NCI-H510A treated with DMSO at 0.1 percent for 48 hours (cell line): Measurements from ENCODE around the gene NEAT1.

Source experiments
- DNase-seq: peaks from one replicate; lab custom pipeline; 2025; lab: John Stamatoyannopoulos, UW

The NEAT1 gene

DNA sequence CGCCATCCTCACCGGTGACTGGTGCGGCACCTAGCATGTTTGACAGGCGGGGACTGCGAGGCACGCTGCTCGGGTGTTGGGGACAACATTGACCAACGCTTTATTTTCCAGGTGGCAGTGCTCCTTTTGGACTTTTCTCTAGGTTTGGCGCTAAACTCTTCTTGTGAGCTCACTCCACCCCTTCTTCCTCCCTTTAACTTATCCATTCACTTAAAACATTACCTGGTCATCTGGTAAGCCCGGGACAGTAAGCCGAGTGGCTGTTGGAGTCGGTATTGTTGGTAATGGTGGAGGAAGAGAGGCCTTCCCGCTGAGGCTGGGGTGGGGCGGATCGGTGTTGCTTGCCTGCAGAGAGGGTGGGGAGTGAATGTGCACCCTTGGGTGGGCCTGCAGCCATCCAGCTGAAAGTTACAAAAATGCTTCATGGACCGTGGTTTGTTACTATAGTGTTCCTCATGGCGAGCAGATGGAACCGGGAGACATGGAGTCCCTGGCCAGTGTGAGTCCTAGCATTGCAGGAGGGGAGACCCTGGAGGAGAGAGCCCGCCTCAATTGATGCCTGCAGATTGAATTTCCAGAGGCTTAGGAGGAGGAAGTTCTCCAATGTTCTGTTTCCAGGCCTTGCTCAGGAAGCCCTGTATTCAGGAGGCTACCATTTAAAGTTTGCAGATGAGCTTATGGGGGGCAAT, 1.1 kb downstream of the NEAT1 start:
- no peak for DNase-seq

DNA sequence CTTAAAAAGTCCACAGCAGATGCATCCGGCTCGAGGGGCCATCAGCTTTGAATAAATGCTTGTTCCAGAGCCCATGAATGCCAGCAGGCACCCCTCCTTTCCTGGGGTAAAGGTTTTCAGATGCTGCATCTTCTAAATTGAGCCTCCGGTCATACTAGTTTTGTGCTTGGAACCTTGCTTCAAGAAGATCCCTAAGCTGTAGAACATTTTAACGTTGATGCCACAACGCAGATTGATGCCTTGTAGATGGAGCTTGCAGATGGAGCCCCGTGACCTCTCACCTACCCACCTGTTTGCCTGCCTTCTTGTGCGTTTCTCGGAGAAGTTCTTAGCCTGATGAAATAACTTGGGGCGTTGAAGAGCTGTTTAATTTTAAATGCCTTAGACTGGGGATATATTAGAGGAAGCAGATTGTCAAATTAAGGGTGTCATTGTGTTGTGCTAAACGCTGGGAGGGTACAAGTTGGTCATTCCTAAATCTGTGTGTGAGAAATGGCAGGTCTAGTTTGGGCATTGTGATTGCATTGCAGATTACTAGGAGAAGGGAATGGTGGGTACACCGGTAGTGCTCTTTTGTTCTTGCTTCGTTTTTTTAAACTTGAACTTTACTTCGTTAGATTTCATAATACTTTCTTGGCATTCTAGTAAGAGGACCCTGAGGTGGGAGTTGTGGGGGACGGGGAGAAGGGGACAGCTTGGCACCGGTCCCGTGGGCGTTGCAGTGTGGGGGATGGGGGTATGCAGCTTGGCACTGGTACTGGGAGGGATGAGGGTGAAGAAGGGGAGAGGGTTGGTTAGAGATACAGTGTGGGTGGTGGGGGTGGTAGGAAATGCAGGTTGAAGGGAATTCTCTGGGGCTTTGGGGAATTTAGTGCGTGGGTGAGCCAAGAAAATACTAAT, 1.9 kb downstream of the NEAT1 start:
- no peak for DNase-seq

DNA sequence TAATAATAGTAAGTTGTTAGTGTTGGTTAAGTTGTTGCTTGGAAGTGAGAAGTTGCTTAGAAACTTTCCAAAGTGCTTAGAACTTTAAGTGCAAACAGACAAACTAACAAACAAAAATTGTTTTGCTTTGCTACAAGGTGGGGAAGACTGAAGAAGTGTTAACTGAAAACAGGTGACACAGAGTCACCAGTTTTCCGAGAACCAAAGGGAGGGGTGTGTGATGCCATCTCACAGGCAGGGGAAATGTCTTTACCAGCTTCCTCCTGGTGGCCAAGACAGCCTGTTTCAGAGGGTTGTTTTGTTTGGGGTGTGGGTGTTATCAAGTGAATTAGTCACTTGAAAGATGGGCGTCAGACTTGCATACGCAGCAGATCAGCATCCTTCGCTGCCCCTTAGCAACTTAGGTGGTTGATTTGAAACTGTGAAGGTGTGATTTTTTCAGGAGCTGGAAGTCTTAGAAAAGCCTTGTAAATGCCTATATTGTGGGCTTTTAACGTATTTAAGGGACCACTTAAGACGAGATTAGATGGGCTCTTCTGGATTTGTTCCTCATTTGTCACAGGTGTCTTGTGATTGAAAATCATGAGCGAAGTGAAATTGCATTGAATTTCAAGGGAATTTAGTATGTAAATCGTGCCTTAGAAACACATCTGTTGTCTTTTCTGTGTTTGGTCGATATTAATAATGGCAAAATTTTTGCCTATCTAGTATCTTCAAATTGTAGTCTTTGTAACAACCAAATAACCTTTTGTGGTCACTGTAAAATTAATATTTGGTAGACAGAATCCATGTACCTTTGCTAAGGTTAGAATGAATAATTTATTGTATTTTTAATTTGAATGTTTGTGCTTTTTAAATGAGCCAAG, 2.7 kb downstream of the NEAT1 start:
- no peak for DNase-seq

DNA sequence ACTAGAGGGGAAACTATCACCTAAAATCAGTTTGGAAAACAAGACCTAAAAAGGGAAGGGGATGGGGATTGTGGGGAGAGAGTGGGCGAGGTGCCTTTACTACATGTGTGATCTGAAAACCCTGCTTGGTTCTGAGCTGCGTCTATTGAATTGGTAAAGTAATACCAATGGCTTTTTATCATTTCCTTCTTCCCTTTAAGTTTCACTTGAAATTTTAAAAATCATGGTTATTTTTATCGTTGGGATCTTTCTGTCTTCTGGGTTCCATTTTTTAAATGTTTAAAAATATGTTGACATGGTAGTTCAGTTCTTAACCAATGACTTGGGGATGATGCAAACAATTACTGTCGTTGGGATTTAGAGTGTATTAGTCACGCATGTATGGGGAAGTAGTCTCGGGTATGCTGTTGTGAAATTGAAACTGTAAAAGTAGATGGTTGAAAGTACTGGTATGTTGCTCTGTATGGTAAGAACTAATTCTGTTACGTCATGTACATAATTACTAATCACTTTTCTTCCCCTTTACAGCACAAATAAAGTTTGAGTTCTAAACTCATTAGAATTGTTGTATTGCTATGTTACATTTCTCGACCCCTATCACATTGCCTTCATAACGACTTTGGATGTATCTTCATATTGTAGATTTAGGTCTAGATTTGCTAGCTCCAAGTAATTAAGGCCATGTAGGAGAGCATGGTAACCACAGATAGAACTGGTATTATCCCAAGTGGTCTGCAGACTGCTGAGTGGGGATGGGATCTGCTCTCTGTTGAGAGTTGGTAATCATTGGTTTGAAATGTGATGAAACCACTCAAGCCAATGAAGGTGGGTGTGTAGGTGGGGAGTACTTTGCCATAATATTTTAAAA, 3.6 kb downstream of the NEAT1 start:
- DNase-seq = no peak

DNA sequence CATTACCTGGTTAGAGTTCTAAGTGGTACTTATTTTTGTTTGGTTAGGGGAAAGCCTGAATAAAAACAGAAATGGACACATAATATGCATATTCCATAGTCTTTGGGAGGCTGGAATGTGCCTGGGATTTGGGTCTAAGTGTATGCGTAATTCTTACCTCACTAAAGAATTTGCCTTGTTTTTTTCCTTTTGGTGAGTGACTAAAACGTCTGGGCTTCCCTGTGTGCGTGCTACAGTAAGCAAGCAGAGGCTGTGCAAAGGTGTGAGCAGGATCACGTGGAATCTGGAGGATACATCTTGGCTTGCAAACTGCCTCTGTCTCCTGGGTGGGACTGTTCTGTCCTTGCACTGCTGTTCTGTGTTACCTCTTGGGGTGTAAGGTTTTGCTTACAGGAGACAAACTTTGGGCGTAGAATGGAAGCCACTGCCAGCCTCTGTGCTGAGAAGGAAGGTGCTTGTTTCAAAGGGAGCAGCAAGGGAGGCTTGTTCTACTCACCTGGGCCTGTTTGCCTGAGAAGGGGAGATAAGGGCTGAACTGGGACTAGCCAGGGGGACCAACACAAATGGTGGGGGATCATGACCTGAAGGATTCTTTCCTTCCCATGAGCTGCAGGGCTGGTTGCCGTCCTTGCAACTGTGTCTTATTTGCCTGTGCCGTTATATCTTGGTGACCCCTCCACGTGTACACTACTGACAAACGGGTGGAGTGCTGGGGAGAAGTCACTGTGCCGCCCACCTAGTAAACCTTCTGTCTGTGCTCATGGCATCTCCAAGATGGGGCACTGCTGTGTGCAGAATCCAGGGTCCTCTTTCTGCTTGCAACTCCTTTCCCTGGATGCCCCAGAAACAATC, 4.5 kb downstream of the NEAT1 start:
- no peak for DNase-seq

DNA sequence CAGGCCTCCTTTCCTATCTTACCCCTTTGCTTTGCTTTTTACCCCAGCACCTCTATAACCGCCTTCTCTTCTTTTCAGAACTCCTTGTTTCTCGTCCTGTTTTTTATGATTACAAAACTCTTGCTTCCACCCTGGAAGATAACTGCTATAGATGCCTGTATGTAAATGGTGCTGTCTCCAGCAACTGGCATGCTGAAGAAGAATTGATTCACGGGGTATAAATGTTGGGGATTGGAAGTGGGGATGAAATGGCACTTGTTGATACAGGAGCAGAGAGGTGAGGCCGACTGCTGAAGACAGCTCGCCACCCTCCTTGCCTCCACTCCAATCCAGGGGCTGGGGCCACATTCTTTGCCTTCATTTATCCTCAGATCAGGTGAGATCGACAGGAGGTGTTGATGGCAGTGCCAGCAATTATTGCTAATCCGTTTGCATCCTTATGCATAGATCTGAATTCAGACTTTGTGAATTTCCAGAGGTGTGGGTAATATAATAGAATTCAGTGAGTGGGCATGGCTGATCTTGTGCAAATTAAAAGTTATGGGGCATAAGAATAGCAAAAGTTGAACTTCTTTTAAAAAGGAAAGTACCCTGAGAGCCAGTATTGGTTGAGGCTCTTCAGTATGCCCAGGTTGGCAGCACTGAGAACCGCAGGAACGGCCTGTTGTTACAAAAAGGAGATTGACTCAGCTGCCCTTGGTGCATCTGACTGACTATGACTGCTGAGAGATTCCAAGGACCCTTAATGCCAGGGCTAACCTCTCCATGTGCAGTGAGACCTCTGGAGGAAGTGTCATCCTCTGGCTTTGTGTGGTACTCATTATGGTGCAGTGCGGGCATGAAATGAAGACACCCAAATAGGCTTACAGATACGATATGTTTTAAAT, 5.3 kb downstream of the NEAT1 start:
- DNase-seq = peak; percentile 71

DNA sequence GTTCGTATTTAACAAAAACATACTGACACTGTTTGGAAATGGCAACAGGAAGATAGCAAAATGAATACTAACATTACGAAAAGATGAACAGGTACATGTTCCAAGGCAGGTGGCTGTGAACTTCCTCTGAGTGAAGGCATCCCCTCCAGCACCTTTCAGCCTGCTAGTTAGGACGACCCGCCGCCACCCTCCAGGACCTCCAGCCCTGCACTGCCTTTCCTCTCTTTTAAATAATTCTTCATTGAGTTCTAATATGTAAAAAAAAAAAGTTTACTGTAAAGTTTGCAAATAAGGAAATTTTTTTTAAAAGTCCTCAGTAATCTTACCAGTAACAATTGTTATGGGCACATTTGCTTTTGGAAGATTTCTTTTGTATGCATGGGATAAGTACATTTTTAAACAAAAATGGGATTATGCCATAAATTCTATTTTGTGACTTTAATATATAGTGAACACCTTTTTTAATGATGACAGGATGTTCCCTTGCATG, 6.0 kb downstream of the NEAT1 start:
- DNase-seq = no peak

DNA sequence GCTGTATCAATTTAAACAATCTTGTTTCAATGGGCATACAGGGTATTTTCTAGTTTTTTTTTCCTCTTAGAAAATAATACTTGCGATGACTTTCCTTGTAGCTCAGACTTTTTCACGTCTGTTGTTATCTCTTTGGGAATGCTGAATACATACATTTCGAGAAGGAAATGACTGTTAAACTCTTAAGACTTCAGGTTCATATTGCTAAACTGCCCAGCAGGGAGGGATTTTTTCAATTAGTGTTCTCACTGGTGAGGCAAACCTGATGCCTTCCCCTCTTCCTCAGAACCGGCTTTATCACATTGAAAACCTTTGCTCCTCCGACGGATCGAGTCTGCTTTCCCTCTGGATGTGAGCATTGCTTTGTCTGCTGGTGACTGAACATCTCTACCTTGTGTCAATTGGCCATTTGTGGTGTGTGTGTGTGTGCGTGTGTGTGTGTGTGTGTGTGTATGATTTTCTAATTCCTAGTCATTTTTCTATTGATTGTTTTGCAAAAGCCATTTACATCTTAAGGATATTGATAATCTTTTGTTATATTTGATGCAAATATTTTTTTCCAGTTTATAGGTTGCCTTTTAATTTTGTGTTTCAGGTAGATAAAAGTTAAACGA, 6.6 kb downstream of the NEAT1 start:
- DNase-seq = peak; percentile 48

DNA sequence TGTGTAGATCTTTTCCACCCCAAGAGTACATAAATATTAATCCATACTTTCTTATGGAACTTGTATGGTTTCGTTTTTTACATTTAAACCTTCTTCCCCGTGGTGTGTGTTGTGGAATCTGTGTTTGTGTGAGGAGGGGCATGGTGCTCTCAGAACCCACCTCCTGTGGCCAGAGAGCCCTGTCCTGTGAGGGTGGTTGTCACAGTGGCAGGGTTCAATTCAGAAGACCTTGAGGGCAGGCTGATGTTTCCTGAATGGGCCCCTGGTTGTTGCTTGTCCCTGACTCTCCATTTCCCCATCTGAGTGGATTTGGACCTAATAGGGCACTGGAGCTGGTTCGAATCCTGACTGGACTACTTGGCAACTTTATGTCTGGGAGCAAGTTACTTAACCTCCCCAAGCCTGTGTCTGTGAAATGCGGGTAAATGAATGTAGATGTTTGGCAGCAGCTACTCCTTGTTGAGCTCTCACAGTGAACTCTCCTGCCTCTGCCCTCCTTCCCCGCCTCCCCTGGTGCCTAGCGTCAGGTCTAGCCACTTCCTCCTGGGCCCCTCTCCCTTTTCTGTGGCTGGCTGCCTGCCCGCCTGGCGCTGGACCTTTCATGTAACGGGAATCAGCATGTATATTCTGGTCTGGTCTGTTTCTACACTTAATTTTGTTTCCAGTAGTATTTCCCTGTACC, 7.3 kb downstream of the NEAT1 start:
- peak; percentile 82 for DNase-seq

DNA sequence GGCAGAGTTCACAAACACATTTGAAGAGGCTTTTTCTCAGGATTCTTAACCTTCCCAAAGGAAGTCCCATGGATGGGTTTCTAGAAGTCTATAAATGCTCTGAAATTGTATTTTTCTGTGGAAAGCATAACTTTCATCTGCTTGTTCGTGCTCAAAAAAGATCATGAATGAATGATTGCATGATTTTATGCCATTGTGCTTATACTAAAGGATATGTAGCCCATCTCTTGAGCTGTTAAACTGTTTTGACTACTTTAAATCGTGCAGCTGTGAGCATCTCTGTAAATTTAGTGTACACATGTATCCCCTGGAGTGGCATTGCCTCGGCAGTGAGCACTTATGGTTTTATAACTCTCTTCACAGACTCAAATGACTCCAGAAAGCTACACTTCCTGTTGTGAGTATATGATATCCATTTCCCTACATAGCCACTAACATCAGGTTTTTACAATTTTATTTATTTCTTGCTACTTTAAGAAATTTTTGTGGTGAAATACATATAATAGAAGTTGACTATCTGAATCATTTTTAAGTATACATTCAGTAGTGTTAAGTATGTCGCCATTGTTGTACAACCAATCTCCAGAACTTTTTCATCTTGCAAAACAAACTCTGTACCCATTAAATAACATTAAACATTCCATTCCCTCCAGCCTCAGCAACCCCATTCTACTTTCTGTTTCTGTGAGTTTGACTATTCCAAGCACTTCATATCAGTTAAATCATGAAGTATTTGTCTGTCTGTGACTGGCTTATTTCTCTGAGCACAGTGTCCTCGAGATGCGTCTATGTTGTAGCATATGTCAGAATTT, 8.0 kb downstream of the NEAT1 start:
- DNase-seq = peak; percentile 82

DNA sequence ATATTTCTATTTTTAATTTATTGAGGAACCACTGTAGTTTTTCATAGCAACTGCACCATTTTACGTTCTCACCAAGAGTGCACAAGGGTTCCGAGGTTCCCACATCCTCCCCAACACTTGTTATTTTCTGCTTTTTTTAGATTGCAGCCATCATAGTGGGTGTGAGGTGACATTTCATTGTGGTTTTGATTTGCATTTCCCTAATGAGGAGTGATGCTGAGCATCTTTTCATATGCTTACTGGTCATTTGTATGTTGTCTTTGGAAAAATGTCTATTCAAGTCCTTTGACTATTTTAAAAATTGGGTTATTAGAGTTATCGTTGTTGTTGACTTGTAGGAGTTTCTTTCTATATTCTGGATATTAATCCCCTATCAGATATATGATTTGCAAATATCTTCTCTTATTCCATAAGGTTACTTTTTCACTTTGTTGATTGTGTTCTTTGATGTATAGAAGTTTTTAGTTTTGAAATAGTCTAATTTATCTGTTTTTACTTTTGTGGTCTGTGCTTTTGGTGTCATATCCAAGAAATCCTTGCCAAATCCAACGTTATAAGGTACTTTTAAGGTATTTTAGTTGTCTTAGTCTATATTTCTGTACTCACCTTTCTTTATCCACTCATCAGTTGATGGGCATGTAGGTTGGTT, 9.0 kb downstream of the NEAT1 start:
- DNase-seq = no peak

DNA sequence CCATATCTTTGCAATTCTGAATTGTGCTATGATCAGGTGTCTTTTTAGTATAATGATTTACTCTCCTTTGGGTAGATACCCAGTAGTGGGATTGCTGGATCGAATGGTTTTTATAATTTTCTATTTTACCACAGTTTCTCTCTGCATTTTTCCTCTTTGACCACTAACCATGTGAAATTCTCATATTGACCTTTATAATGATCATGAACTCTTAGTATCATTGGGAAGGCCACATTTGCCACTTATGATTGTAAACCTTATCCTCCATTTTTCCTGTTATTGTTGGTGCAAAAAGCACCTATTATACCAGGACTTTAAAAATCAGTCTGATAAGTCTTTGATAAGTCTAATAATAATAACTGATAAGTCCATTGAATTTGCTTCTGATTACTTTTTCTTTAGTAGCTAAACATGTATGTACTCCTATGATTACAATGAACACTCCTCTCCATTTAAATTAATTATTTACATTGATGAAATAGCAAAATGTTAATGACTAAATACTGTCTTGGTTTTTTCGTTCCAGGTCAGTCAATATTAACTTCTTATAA, 9.6 kb downstream of the NEAT1 start:
- no peak for DNase-seq

DNA sequence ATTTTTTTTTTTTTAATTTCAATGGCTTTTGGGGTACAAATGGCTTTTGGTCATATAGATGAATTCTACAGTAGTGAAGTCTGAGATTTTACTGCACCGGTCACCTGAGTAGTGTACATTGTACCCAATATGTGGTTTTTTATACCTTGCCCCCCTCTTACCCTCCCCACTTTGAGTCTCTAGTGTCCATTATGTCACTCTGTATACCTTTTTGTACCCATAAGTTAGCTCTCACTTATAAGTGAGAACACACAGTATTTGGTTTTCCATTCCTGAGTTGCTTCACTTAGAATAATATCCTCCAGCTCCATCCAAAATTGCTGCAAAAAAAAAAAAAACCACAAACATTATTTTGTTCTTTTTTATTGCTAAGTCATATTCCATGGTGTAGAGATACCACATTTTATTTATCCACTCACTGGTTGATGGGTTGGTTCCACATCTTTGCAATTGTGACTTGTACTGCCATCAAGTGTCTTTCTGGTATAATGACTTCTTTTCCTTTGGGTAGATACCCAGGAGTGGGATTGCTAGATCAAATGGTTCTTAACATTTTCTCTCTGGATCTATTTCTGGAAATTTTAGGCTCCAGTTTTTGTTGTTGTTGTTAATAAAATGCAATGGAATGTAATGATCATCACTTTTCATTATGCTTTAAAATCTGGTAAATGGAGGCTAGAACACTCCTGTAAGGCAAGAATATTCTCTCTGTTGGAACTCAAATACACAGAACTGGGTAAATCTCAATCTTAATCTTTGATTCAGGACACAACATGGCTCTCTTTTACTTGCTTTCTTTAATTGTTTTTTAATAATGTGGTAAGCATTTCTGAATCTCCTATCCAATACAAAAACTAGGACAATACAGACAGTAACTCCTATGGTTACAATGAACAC, 10.3 kb downstream of the NEAT1 start:
- no peak for DNase-seq

DNA sequence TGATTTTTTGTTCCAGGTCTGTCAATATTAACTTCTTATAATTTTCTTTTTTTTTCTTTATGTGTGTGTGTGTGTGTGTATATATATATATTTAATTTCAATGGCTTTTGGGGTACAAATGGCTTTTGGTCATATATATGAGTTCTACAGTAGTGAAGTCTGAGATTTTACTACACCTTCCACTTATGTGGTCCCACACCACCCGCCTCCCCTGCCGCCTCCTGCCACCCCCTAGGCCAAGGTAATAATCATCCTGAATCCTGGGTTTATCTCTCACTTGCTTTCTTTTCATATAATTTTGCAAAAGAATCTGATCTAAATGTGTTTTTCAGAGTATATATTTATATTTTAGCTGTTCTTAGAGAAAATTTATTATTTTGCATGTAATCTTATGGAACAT, 11.1 kb downstream of the NEAT1 start:
- no peak for DNase-seq

DNA sequence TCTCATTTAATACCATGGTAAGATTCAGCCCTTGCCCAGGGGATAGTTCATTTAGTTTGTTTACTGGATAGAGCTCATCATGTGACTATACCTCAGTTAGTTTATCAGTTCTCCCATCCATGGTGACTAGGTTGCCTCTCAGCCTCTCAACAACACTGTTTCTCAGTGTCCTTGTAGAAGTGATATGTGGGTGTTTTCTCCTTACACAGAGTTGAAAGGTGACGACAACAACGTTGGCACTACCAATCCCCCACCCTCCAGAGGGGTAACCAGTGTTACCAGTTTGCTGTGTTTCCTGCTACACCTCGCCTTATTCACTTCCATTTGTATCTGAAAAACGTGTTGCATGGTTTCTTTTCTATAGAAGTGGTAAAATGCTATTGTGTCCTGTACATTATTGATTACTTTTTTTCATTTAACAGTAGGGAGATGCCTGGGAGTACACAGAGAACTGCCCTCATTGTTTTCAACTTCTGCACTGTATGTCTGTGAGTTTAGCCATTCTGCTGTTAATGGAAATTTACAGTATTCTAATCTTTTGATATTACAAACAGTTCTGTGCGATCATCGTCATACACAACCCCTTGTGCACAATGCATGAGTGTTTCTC, 11.6 kb downstream of the NEAT1 start:
- DNase-seq = no peak
